HepG2 (cell line): ENCODE measurements around the gene CDC37. TPM values are rescaled to one million over a fixed set of nuclear protein-coding genes. Genes with fewer than 3 reads are reported as not detected.

Experiments
- E2F5 ChIP-seq: sonication (generic); formaldehyde crosslinking; conservative IDR thresholded peaks from 2 replicates; pipeline ENCODE4 v1.4.0; 2020; ENCODE audit warnings: missing genetic modification reagents
- GTF3A ChIP-seq: sonication (generic); formaldehyde crosslinking; conservative IDR thresholded peaks from 2 replicates; pipeline ENCODE4 v1.4.0; 2020; ENCODE audit warnings: mild to moderate bottlenecking, missing genetic modification reagents
- HDAC2 ChIP-seq: sonication (generic); formaldehyde crosslinking; IDR thresholded peaks from 2 replicates; pipeline ENCODE4 v1.4.0; 2020; ENCODE audit warnings: missing genetic modification reagents
- HHEX ChIP-seq: IDR thresholded peaks from 2 replicates; pipeline ENCODE4 v1.6.1; 2016; ENCODE audit warnings: control low read depth
- IKZF1 ChIP-seq: fragments of 450-650 bp; IDR thresholded peaks from 2 replicates; pipeline ENCODE4 v1.7.1; 2016
- PAWR ChIP-seq: sonication (generic); formaldehyde crosslinking; IDR thresholded peaks from 2 replicates; pipeline ENCODE4 v1.4.0; 2020; ENCODE audit warnings: missing genetic modification reagents, mild to moderate bottlenecking, borderline replicate concordance
- PHF8 ChIP-seq: sonication (generic); formaldehyde crosslinking; IDR thresholded peaks from 2 replicates; pipeline ENCODE4 v1.5.0; 2020; ENCODE audit warnings: missing genetic modification reagents
- RBM39 ChIP-seq: fragments of 200-400 bp; formaldehyde crosslinking; IDR thresholded peaks from one replicate; pipeline ENCODE4 v1.6.1; 2018; ENCODE audit warnings: antibody characterized with exemption, mild to moderate bottlenecking, low read depth, low read length; ENCODE audit not compliant: poor library complexity, severe bottlenecking
- SMARCE1 ChIP-seq: fragments of 450-650 bp; IDR thresholded peaks from 2 replicates; pipeline ENCODE4 v1.6.1; 2017; ENCODE audit warnings: borderline replicate concordance
- SOX6 ChIP-seq, 2 experiments: fragments of 450-650 bp in 1 of 2; sonication (generic) in 1 of 2; formaldehyde crosslinking in 1 of 2; IDR thresholded peaks; 2 replicates each; pipeline versions ENCODE4 v1.4.0 to v1.6.1; 2017 to 2020; ENCODE audit warnings: antibody characterized with exemption in 1 of 2, mild to moderate bottlenecking in 1 of 2, missing genetic modification reagents in 1 of 2
- TOE1 ChIP-seq: sonication (generic); formaldehyde crosslinking; IDR thresholded peaks from 2 replicates; pipeline ENCODE4 v1.4.0; 2020; ENCODE audit warnings: mild to moderate bottlenecking, missing genetic modification reagents
- TRIM24 ChIP-seq: sonication (generic); formaldehyde crosslinking; IDR thresholded peaks from 2 replicates; pipeline ENCODE4 v1.8.0; 2022; ENCODE audit warnings: mild to moderate bottlenecking, missing genetic modification reagents
- ZBTB44 ChIP-seq: sonication (generic); formaldehyde crosslinking; IDR thresholded peaks from 2 replicates; pipeline ENCODE4 v1.4.0; 2020; ENCODE audit warnings: missing genetic modification reagents
- ZNF557 ChIP-seq: sonication (generic); formaldehyde crosslinking; IDR thresholded peaks from 2 replicates; pipeline ENCODE4 v1.4.0; 2020; ENCODE audit warnings: missing genetic modification reagents
- ZNF562 ChIP-seq: sonication (generic); formaldehyde crosslinking; IDR thresholded peaks from 2 replicates; pipeline ENCODE4 v1.8.0; 2022; ENCODE audit warnings: missing genetic modification reagents, borderline replicate concordance
- ZNF564 ChIP-seq: sonication (generic); formaldehyde crosslinking; IDR thresholded peaks from 2 replicates; pipeline ENCODE4 v1.8.1; 2023; ENCODE audit warnings: mild to moderate bottlenecking, missing genetic modification reagents
- ZNF644 ChIP-seq: IDR thresholded peaks from 2 replicates; pipeline ENCODE4 v1.6.1; 2016; ENCODE audit warnings: low read depth
- ZNF646 ChIP-seq: sonication (generic); formaldehyde crosslinking; IDR thresholded peaks from 2 replicates; pipeline ENCODE4 v1.9.0; 2021; ENCODE audit warnings: mild to moderate bottlenecking, missing genetic modification reagents
- ZNF775 ChIP-seq: sonication (generic); formaldehyde crosslinking; IDR thresholded peaks from 2 replicates; pipeline ENCODE4 v1.4.0; 2020; ENCODE audit warnings: missing genetic modification reagents, mild to moderate bottlenecking, moderate library complexity, borderline replicate concordance
- ZNF878 ChIP-seq: sonication (generic); formaldehyde crosslinking; IDR thresholded peaks from 2 replicates; pipeline ENCODE4 v1.8.1; 2023; ENCODE audit warnings: mild to moderate bottlenecking, missing genetic modification reagents, moderate library complexity
- polyA plus RNA-seq, 8 experiments: library from polyadenylated mRNA; depleted of rRNA in 3 of 8; stranded (reverse) in 7 of 8; unstranded in 1 of 8; fragments of >200 nt; fragmentation: Illumina TruSeq in 4 of 8; extraction: Trizol in 4 of 8; gene quantifications; 2 replicates each; pipeline versions ENCODE4 v1.2.1 to v1.2.3, GENCODE V29; 2011 to 2016; ENCODE audit warnings: low read depth in 4 of 8, missing spikeins in 1 of 8, mixed read lengths in 1 of 8; ENCODE audit not compliant: insufficient read depth in 1 of 8
- total RNA-seq, 5 experiments: library from RNA; depleted of rRNA; stranded (reverse); fragments of >200 nt; fragmentation: Illumina TruSeq; extraction: Trizol; gene quantifications; 2 replicates each; pipeline ENCODE4 v1.2.3, GENCODE V29; 2016; ENCODE audit warnings: low read depth in 1 of 5
- TF ChIP-seq, protein P1 (sequence below): sonication (generic); formaldehyde crosslinking; IDR thresholded peaks from 2 replicates; pipeline ENCODE4 v1.8.1; 2023; ENCODE audit warnings: mild to moderate bottlenecking, missing genetic modification reagents, borderline replicate concordance

Gene CDC37
- total and polyA plus RNA-seq, 2 of the 13 experiments (the other 11 are each of a cell fraction or from before 2014, with no cell fraction given): 158 to 177 TPM

DNA sequence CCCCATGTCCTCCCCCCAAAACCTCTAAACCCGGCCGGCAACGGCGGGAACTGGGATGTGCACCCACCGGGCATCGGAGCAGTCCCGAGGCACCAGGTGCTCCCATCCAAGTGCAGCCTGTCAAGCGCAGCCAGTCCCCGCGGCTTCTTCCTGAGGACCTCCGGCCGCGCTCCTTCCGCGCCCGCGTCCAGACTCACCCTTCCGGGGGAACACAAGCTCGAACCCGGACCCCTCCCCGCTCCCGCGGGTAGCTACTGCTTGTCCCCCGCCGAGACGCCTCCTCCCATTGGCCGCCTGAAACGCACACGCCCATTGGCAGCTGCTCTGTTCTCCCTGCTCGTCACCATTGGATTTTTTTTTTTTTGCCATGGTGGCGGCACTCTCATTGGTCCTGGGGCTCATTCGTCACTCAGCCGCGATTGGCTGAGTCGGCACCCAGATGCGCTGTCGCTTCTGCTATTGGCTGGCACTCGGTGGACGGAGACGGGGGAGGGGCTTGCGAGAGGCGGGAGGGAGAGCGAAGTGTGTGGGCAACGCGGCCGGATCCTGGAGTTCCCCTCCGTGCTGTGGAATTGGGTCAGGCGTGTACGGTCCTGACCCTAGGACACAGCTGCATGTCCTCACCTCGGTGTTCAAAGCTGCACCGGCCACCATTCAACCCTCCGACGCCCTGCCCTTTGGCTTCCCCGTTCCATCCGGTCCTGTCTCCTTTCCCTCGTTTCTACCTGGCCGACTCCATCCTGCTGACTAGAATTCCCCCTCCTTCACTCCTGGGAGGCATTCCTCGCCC is 22.8 kb downstream of the CDC37 start, which contains the start of gene TYK2 (continued):
- TF ChIP-seq TRIM24 (CRISPR knock-in tag) (no peak), ZNF775 (CRISPR knock-in tag) (no peak), HHEX (no peak; the same call in 1 of the 2 replicates), GTF3A (CRISPR knock-in tag) (no peak), TOE1 (CRISPR knock-in tag) (0 out of 2 replicates have a peak, but pooled peaks have one; percentile 30), ZNF644 (CRISPR knock-in tag) (no peak), PAWR (0 out of 2 replicates have a peak, but pooled peaks have one; percentile 54), ZBTB44 (0 out of 2 replicates have a peak, but pooled peaks have one; percentile 46), PHF8 (CRISPR knock-in tag) (peak; percentile 77), SMARCE1 (no peak), ZNF562 (CRISPR knock-in tag) (no peak), ZNF646 (CRISPR knock-in tag) (no peak), HDAC2 (CRISPR knock-in tag) (peak; percentile 52), E2F5 (CRISPR knock-in tag) (peak; percentile 57), SOX6 (IDR thresholded peaks at IDR 0.05) (no peak), SOX6 (CRISPR knock-in tag; IDR thresholded peaks at IDR 0.05) (no peak), ZNF878 (peak; percentile 59), ZNF564 (CRISPR knock-in tag) (peak; percentile 55; the same call in 1 of the 2 replicates), RBM39 (peak; percentile 90), IKZF1 (no peak), ZNF557 (CRISPR knock-in tag) (0 out of 2 replicates have a peak, but pooled peaks have one; percentile 65)
- TF ChIP-seq, protein P1, sequence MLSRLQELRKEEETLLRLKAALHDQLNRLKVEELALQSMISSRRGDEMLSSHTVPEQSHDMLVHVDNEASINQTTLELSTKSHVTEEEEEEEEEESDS (CRISPR knock-in tag): no peak
